PC-9 (cell line): Measurements from ENCODE around the gene PPP2R2C.

Source experiments
- EZH2 ChIP-seq: fragments of 200-600 bp; sonication (generic); IDR thresholded peaks from 2 replicates; pipeline ENCODE4 v1.8.0; 2017; ENCODE audit warnings: antibody characterized with exemption, low read depth
- TF ChIP-seq, protein P1 (sequence below): fragments of 200-600 bp; sonication (generic); conservative IDR thresholded peaks from 2 replicates; pipeline ENCODE4 v1.6.1; 2017; ENCODE audit warnings: mixed run types, antibody characterized with exemption, mild to moderate bottlenecking, moderate library complexity

- TF ChIP-seq, protein P1, sequence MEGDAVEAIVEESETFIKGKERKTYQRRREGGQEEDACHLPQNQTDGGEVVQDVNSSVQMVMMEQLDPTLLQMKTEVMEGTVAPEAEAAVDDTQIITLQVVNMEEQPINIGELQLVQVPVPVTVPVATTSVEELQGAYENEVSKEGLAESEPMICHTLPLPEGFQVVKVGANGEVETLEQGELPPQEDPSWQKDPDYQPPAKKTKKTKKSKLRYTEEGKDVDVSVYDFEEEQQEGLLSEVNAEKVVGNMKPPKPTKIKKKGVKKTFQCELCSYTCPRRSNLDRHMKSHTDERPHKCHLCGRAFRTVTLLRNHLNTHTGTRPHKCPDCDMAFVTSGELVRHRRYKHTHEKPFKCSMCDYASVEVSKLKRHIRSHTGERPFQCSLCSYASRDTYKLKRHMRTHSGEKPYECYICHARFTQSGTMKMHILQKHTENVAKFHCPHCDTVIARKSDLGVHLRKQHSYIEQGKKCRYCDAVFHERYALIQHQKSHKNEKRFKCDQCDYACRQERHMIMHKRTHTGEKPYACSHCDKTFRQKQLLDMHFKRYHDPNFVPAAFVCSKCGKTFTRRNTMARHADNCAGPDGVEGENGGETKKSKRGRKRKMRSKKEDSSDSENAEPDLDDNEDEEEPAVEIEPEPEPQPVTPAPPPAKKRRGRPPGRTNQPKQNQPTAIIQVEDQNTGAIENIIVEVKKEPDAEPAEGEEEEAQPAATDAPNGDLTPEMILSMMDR, result no peak
- TF ChIP-seq EZH2, result no peak
Observed at GRCh38 chr4:6495736-6496135, 23.3 kb upstream of the PPP2R2C start.
